Activated CD4-positive, alpha-beta T cell treated with anti-CD3 and anti-CD28 coated beads, Interleukin-2, amount 10 ng/mL, durations not matched to agents 7 days and 5 days (primary cell): ENCODE data around the gene ROCK1. TPM values are rescaled to one million over a fixed set of nuclear protein-coding genes. Genes with fewer than 3 reads are reported as not detected.

ENCODE experiments used
- CTCF ChIA-PET: fragments of 350-600 bp; sonication (Branson Sonifier 250); formaldehyde crosslinking; loops from one replicate; lab custom pipeline; 2021; ENCODE audit warnings: antibody characterized with exemption; lab: Charles Lee
- POLR2A ChIA-PET: fragments of 350-600 bp; sonication (Branson Sonifier 250); formaldehyde crosslinking; loops from one replicate; lab custom pipeline; 2021; ENCODE audit warnings: antibody characterized with exemption; lab: Charles Lee
- DNase-seq: peaks from one replicate; pipeline ENCODE4 v3.0.0-alpha.2; 2020
- H3K27ac Mint-ChIP-seq: one replicate; pipeline ENCODE4 v1.8.0; 2021; ENCODE audit warnings: mild to moderate bottlenecking, moderate library complexity, mixed read lengths
- H3K27me3 Mint-ChIP-seq: one replicate; pipeline ENCODE4 v1.8.0; 2021; ENCODE audit warnings: mixed read lengths
- H3K36me3 Mint-ChIP-seq: one replicate; pipeline ENCODE4 v1.8.0; 2021; ENCODE audit warnings: low read depth, mixed read lengths
- H3K4me1 Mint-ChIP-seq: one replicate; pipeline ENCODE4 v1.8.0; 2021; ENCODE audit warnings: mixed read lengths
- H3K4me3 Mint-ChIP-seq: one replicate; pipeline ENCODE4 v1.8.0; 2021; ENCODE audit warnings: mild to moderate bottlenecking, moderate library complexity, mixed read lengths
- H3K9me3 Mint-ChIP-seq: one replicate; pipeline ENCODE4 v1.8.0; 2021; ENCODE audit warnings: mixed read lengths
- total RNA-seq, 2 experiments: library from RNA; stranded (reverse); gene quantifications; one replicate each; pipeline ENCODE4 v1.2.3, GENCODE V29; 2021

The ROCK1 gene
- total RNA-seq, 2 experiments from 2014 or later = 67.2 to 67.3 TPM

- Mint-ChIP-seq H3K27ac (no peak overlapping the region), H3K36me3 (no peaks in the 10 kb centered on the region), H3K4me3 (no peak overlapping the region), H3K9me3 (no peaks in the 10 kb centered on the region), H3K4me1 (peaks cover 10% of the 10 kb centered on the region), H3K27me3 (peaks cover 5% of the 10 kb centered on the region)
- ChIA-PET POLR2A (no interaction called here), CTCF (no interaction called here)
- DNase-seq = no peak
Observed at GRCh38 chr18:21118806-21119205, 7.2 kb upstream of the ROCK1 start.

GRCh38 chr18:21117409-21118131, 6.0 kb upstream of the ROCK1 start:
- H3K36me3 Mint-ChIP-seq = no peaks in the 10 kb centered on the region
- no peaks in the 10 kb centered on the region for H3K9me3 Mint-ChIP-seq
- no peak overlapping the region for H3K27ac Mint-ChIP-seq
- H3K4me3 Mint-ChIP-seq = no peak overlapping the region
- CTCF ChIA-PET = no interaction called here
- no peak for DNase-seq
- H3K27me3 Mint-ChIP-seq = peaks cover 5% of the 10 kb centered on the region
- POLR2A ChIA-PET = no interaction called here
- H3K4me1 Mint-ChIP-seq = peaks cover 3% of the 10 kb centered on the region

- Mint-ChIP-seq H3K27me3 (peaks cover 5% of the 10 kb centered on the region), H3K4me3 (no peak overlapping the region), H3K9me3 (no peaks in the 10 kb centered on the region), H3K4me1 (peaks cover 7% of the 10 kb centered on the region), H3K36me3 (no peaks in the 10 kb centered on the region), H3K27ac (no peak overlapping the region)
- CTCF ChIA-PET = interaction anchor here (0.7 to 1.2 kb wide), 3 partner anchors 16 to 128 kb away, joined by 3 to 7 read pairs (median 3); no protein-coding TSS in a partner anchor
- POLR2A ChIA-PET = no interaction called here
- DNase-seq = no peak
Observed at GRCh38 chr18:21115519-21116411, 4.2 kb upstream of the ROCK1 start.

GRCh38 chr18:21112543-21113105, 1.0 kb upstream of the ROCK1 start:
- no peaks in the 10 kb centered on the region for H3K27me3 Mint-ChIP-seq
- no peaks in the 10 kb centered on the region for H3K9me3 Mint-ChIP-seq
- H3K4me1 Mint-ChIP-seq = peaks cover 7% of the 10 kb centered on the region
- H3K27ac Mint-ChIP-seq = peak overlapping the region; percentile 95
- peaks cover 4% of the 10 kb centered on the region for H3K36me3 Mint-ChIP-seq
- no peak overlapping the region for H3K4me3 Mint-ChIP-seq
- POLR2A ChIA-PET = no interaction called here
- DNase-seq = no peak
- CTCF ChIA-PET = interaction anchor here (0.6 to 1.6 kb wide), 3 partner anchors 20 to 127 kb away, joined by 3 to 4 read pairs (median 4); no protein-coding TSS in a partner anchor

- ChIA-PET CTCF (interaction anchor here (1.1 to 1.6 kb wide), 3 partner anchors 20 to 489 kb away, joined by 3 to 4 read pairs (median 4); partner anchors contain the start of gene ESCO1), POLR2A (no interaction called here)
- Mint-ChIP-seq H3K9me3 (no peaks in the 10 kb centered on the region), H3K4me1 (peaks cover 7% of the 10 kb centered on the region), H3K27ac (peak overlapping the region; percentile 95), H3K27me3 (no peaks in the 10 kb centered on the region), H3K36me3 (peaks cover 8% of the 10 kb centered on the region), H3K4me3 (no peak overlapping the region)
- no peak for DNase-seq
Observed at GRCh38 chr18:21112140-21112473, 494 bp upstream of the ROCK1 start.

GRCh38 chr18:21110713-21111345, 784 bp downstream of the ROCK1 start:
- CTCF ChIA-PET = interaction anchor here (1.2 to 1.6 kb wide), 2 partner anchors 32 to 490 kb away, joined by 3 to 4 read pairs; partner anchors contain the start of gene ESCO1
- H3K4me1 Mint-ChIP-seq = peaks cover 18% of the 10 kb centered on the region

GRCh38 chr18:21109936-21110712, 1.5 kb downstream of the ROCK1 start:
- H3K9me3 Mint-ChIP-seq = no peaks in the 10 kb centered on the region
- ChIA-PET POLR2A (no interaction called here), CTCF (no interaction called here)
- H3K4me3 Mint-ChIP-seq = no peak overlapping the region
- H3K4me1 Mint-ChIP-seq = peaks cover 25% of the 10 kb centered on the region
- H3K27me3 Mint-ChIP-seq = no peaks in the 10 kb centered on the region
- peaks cover 24% of the 10 kb centered on the region for H3K36me3 Mint-ChIP-seq
- H3K27ac Mint-ChIP-seq = peak overlapping the region; percentile 95
- no peak for DNase-seq

More at GRCh38 chr18:21110713-21111345, 784 bp downstream of the ROCK1 start:
- Mint-ChIP-seq H3K36me3 (peaks cover 18% of the 10 kb centered on the region), H3K9me3 (no peaks in the 10 kb centered on the region), H3K27ac (peak overlapping the region; percentile 95), H3K27me3 (no peaks in the 10 kb centered on the region), H3K4me3 (no peak overlapping the region)
- peak; percentile 76 for DNase-seq
- POLR2A ChIA-PET = no interaction called here

GRCh38 chr18:21105936-21106335, 5.7 kb downstream of the ROCK1 start:
- Mint-ChIP-seq H3K27ac (no peak overlapping the region), H3K36me3 (peaks cover 31% of the 10 kb centered on the region), H3K4me3 (no peak overlapping the region), H3K9me3 (no peaks in the 10 kb centered on the region), H3K4me1 (peaks cover 35% of the 10 kb centered on the region), H3K27me3 (no peaks in the 10 kb centered on the region)
- ChIA-PET CTCF (interaction anchor here (0.5 kb wide), 1 partner anchor 571 kb away, joined by 3 read pairs; no protein-coding TSS in a partner anchor), POLR2A (no interaction called here)
- no peak for DNase-seq

GRCh38 chr18:21101172-21101571, 10.4 kb downstream of the ROCK1 start:
- no peak overlapping the region for H3K27ac Mint-ChIP-seq
- CTCF ChIA-PET = interaction anchor here (0.8 kb wide), 1 partner anchor 442 kb away, joined by 3 read pairs; no protein-coding TSS in a partner anchor

GRCh38 chr18:21100678-21101077, 10.9 kb downstream of the ROCK1 start:
- Mint-ChIP-seq H3K27me3 (no peaks in the 10 kb centered on the region), H3K9me3 (no peaks in the 10 kb centered on the region), H3K36me3 (peaks cover 25% of the 10 kb centered on the region), H3K27ac (no peak overlapping the region), H3K4me3 (no peak overlapping the region), H3K4me1 (peaks cover 47% of the 10 kb centered on the region)
- ChIA-PET POLR2A (no interaction called here), CTCF (interaction anchor here (0.8 kb wide), 1 partner anchor 442 kb away, joined by 3 read pairs; no protein-coding TSS in a partner anchor)
- DNase-seq = no peak

More at GRCh38 chr18:21101172-21101571, 10.4 kb downstream of the ROCK1 start:
- DNase-seq = no peak
- Mint-ChIP-seq H3K9me3 (no peaks in the 10 kb centered on the region), H3K36me3 (peaks cover 30% of the 10 kb centered on the region), H3K4me1 (peaks cover 52% of the 10 kb centered on the region), H3K4me3 (no peak overlapping the region), H3K27me3 (no peaks in the 10 kb centered on the region)
- POLR2A ChIA-PET = no interaction called here

- DNase-seq = no peak
- no peak overlapping the region for H3K4me3 Mint-ChIP-seq
- ChIA-PET POLR2A (no interaction called here), CTCF (interaction anchor here (0.8 to 1.3 kb wide), 2 partner anchors 16 to 443 kb away, joined by 3 read pairs; no protein-coding TSS in a partner anchor)
- H3K4me1 Mint-ChIP-seq = peaks cover 43% of the 10 kb centered on the region
- H3K36me3 Mint-ChIP-seq = peaks cover 25% of the 10 kb centered on the region
- peaks cover 4% of the 10 kb centered on the region for H3K9me3 Mint-ChIP-seq
- H3K27me3 Mint-ChIP-seq = no peaks in the 10 kb centered on the region
- no peak overlapping the region for H3K27ac Mint-ChIP-seq
Observed at GRCh38 chr18:21100146-21100545, 11.5 kb downstream of the ROCK1 start.
